ENCODE measurements around the gene PTPRN2. TPM values are rescaled to one million over a fixed set of nuclear protein-coding genes. Genes with fewer than 3 reads are reported as not detected.
"Not testable (repeated sequence)": the region's sequence is repeated elsewhere in the genome, so short reads cannot be mapped to it uniquely, and the experiment has no call there.

The PTPRN2 gene
- total and polyA plus RNA-seq, 2 experiments from 2014 or later, result 0.28 TPM; not detected in 1

- no peak overlapping the region for H3K4me3 ChIP-seq
- no peak for TF ChIP-seq CTCF (IDR thresholded peaks at IDR 0.05; ENCODE audit: low read depth, low read length)
- H3K27me3 ChIP-seq, result no peaks in the 10 kb centered on the region
- no peaks in the 10 kb centered on the region for H3K36me3 ChIP-seq
- no peaks in the 10 kb centered on the region for H3K4me1 ChIP-seq (ENCODE audit: low read depth)
- no peaks in the 10 kb centered on the region for H3K9me3 ChIP-seq (ENCODE audit: low read depth)
- H3K27ac ChIP-seq, result no peak overlapping the region
- no peak for DNase-seq (ENCODE audit: low read depth in 1 of 2, low spot score in 1 of 2)
These were observed 178.5 kb downstream of the PTPRN2 start for GRCh38 chr7:158409120-158409519.

- H3K9me3 ChIP-seq (ENCODE audit: low read depth), result no peaks in the 10 kb centered on the region
- no peak for TF ChIP-seq CTCF (IDR thresholded peaks at IDR 0.05; ENCODE audit: low read depth, low read length)
- DNase-seq (ENCODE audit: low read depth in 1 of 2, low spot score in 1 of 2), result no peak
These were observed 179.2 kb downstream of the PTPRN2 start for GRCh38 chr7:158408318-158408920.

GRCh38 chr7:158407581-158408317 lies 179.9 kb downstream of the PTPRN2 start:
- TF ChIP-seq CTCF (IDR thresholded peaks at IDR 0.05; ENCODE audit: low read depth, low read length), result peak; percentile 31
- Histone ChIP-seq H3K4me1 (ENCODE audit: low read depth) (no peaks in the 10 kb centered on the region), H3K4me3 (no peak overlapping the region), H3K27ac (no peak overlapping the region), H3K36me3 (no peaks in the 10 kb centered on the region), H3K27me3 (no peaks in the 10 kb centered on the region), H3K9me3 (ENCODE audit: low read depth) (no peaks in the 10 kb centered on the region)
- DNase-seq (ENCODE audit: low read depth in 1 of 2, low spot score in 1 of 2), result peak; percentile 38 to 56

More at GRCh38 chr7:158408318-158408920, 179.2 kb downstream of the PTPRN2 start:
- Histone ChIP-seq H3K4me1 (ENCODE audit: low read depth) (no peaks in the 10 kb centered on the region), H3K27ac (no peak overlapping the region), H3K4me3 (no peak overlapping the region), H3K36me3 (no peaks in the 10 kb centered on the region), H3K27me3 (no peaks in the 10 kb centered on the region)

GRCh38 chr7:158406801-158407200 lies 180.8 kb downstream of the PTPRN2 start:
- Histone ChIP-seq H3K4me3 (no peak overlapping the region), H3K27me3 (no peaks in the 10 kb centered on the region), H3K36me3 (no peaks in the 10 kb centered on the region), H3K4me1 (ENCODE audit: low read depth) (no peaks in the 10 kb centered on the region), H3K27ac (no peak overlapping the region), H3K9me3 (ENCODE audit: low read depth) (no peaks in the 10 kb centered on the region)
- TF ChIP-seq CTCF (IDR thresholded peaks at IDR 0.05; ENCODE audit: low read depth, low read length), result no peak
- no peak for DNase-seq (ENCODE audit: low read depth in 1 of 2, low spot score in 1 of 2)

- Histone ChIP-seq H3K9me3 (ENCODE audit: low read depth) (no peaks in the 10 kb centered on the region), H3K36me3 (no peaks in the 10 kb centered on the region), H3K27ac (no peak overlapping the region), H3K4me3 (no peak overlapping the region), H3K4me1 (ENCODE audit: low read depth) (no peaks in the 10 kb centered on the region), H3K27me3 (no peaks in the 10 kb centered on the region)
- TF ChIP-seq CTCF (IDR thresholded peaks at IDR 0.05; ENCODE audit: low read depth, low read length), result no peak
- DNase-seq (ENCODE audit: low read depth in 1 of 2, low spot score in 1 of 2), result no peak
These were observed 181.3 kb downstream of the PTPRN2 start for GRCh38 chr7:158406364-158406763.

- H3K36me3 ChIP-seq; H3K27me3 ChIP-seq; DNase-seq (ENCODE audit: low read depth in 1 of 2, low spot score in 1 of 2); H3K9me3 ChIP-seq (ENCODE audit: low read depth); H3K4me3 ChIP-seq; H3K4me1 ChIP-seq (ENCODE audit: low read depth); H3K27ac ChIP-seq: not testable (repeated sequence)
These were observed 181.9 kb downstream of the PTPRN2 start for GRCh38 chr7:158405771-158406170.

All from cardiac muscle cell (in vitro differentiated cells and primary cell).